Adipocyte (in vitro differentiated cells): ENCODE results near the gene CSK.
A peak's percentile ranks its signal among the peaks of the same experiment; 100 is the strongest.

ENCODE experiments used
- DNase-seq: peaks from one replicate; pipeline ENCODE4 v3.0.0-alpha.2; 2015; ENCODE audit warnings: low read depth
- H3K27me3 ChIP-seq: replicated peaks from 2 replicates; pipeline ENCODE4 v1.7.0; 2013; ENCODE audit warnings: mild to moderate bottlenecking, low read length, moderate library complexity; ENCODE audit not compliant: control insufficient read depth, insufficient read depth
- H3K36me3 ChIP-seq: 2 replicates; pipeline ENCODE4 v1.7.0; 2013; ENCODE audit warnings: low read length, mild to moderate bottlenecking, moderate library complexity; ENCODE audit not compliant: control insufficient read depth, insufficient read depth, severe bottlenecking
- H3K4me1 ChIP-seq: 2 replicates; pipeline ENCODE4 v1.7.0; 2013; ENCODE audit warnings: mild to moderate bottlenecking, low read length, moderate library complexity; ENCODE audit not compliant: control insufficient read depth, insufficient read depth
- H3K4me3 ChIP-seq: 2 replicates; pipeline ENCODE4 v1.7.0; 2013; ENCODE audit warnings: mild to moderate bottlenecking, low read length, moderate library complexity
- H3K9ac ChIP-seq: 2 replicates; pipeline ENCODE4 v1.7.0; 2013; ENCODE audit warnings: mild to moderate bottlenecking, low read length, moderate library complexity
- H3K9me3 ChIP-seq: 2 replicates; pipeline ENCODE4 v1.7.0; 2013; ENCODE audit warnings: mild to moderate bottlenecking, low read length, moderate library complexity; ENCODE audit not compliant: control insufficient read depth

Gene CSK

GRCh38 chr15:74823324-74823723 lies 41.4 kb downstream of the CSK start:
- Histone ChIP-seq H3K27me3 (peaks cover 75% of the 10 kb centered on the region), H3K9ac (no peak overlapping the region), H3K9me3 (no peaks in the 10 kb centered on the region), H3K4me1 (no peaks in the 10 kb centered on the region), H3K4me3 (no peak overlapping the region), H3K36me3 (no peaks in the 10 kb centered on the region)
- no peak for DNase-seq

GRCh38 chr15:74824976-74825375 lies 43.1 kb downstream of the CSK start:
- no peaks in the 10 kb centered on the region for H3K9me3 ChIP-seq
- no peaks in the 10 kb centered on the region for H3K4me1 ChIP-seq
- H3K4me3 ChIP-seq: no peak overlapping the region
- peaks cover 59% of the 10 kb centered on the region for H3K27me3 ChIP-seq
- H3K9ac ChIP-seq: no peak overlapping the region
- no peak for DNase-seq
- no peaks in the 10 kb centered on the region for H3K36me3 ChIP-seq

- no peaks in the 10 kb centered on the region for H3K36me3 ChIP-seq
Measured at GRCh38 chr15:74825866-74826265, 44.0 kb downstream of the CSK start.

GRCh38 chr15:74826364-74826819 lies 44.5 kb downstream of the CSK start, which contains the start of gene CPLX3:
CPLX3 (plus strand) TSS chr15:74826627; CDS start chr15:74826704, 77 bp downstream.
- Histone ChIP-seq H3K27me3 (peaks cover 54% of the 10 kb centered on the region), H3K9me3 (no peaks in the 10 kb centered on the region), H3K4me3 (no peak within 1 kb of the TSS), H3K4me1 (no peaks in the 10 kb centered on the region), H3K9ac (no peak within 1 kb of the TSS), H3K36me3 (no peaks in the 10 kb centered on the region)
- DNase-seq: peak; percentile 50

More at GRCh38 chr15:74825866-74826265, 44.0 kb downstream of the CSK start:
- H3K4me1 ChIP-seq: no peaks in the 10 kb centered on the region
- H3K27me3 ChIP-seq: peaks cover 55% of the 10 kb centered on the region
- no peak overlapping the region for H3K4me3 ChIP-seq
- DNase-seq: no peak
- no peak overlapping the region for H3K9ac ChIP-seq
- no peaks in the 10 kb centered on the region for H3K9me3 ChIP-seq

- H3K9me3 ChIP-seq: no peaks in the 10 kb centered on the region
- H3K4me3 ChIP-seq: no peak overlapping the region
- H3K27me3 ChIP-seq: peaks cover 54% of the 10 kb centered on the region
- H3K36me3 ChIP-seq: no peaks in the 10 kb centered on the region
- no peak for DNase-seq
- no peak overlapping the region for H3K9ac ChIP-seq
- no peaks in the 10 kb centered on the region for H3K4me1 ChIP-seq
Measured at GRCh38 chr15:74826921-74827320, 45.0 kb downstream of the CSK start.

- H3K36me3 ChIP-seq: no peaks in the 10 kb centered on the region
- H3K4me1 ChIP-seq: no peaks in the 10 kb centered on the region
- no peak overlapping the region for H3K4me3 ChIP-seq
- no peak overlapping the region for H3K9ac ChIP-seq
- peaks cover 50% of the 10 kb centered on the region for H3K27me3 ChIP-seq
- H3K9me3 ChIP-seq: no peaks in the 10 kb centered on the region
- DNase-seq: no peak
Measured at GRCh38 chr15:74827614-74828013, 45.7 kb downstream of the CSK start.

GRCh38 chr15:74828835-74829234 lies 47.0 kb downstream of the CSK start:
- Histone ChIP-seq H3K36me3 (no peaks in the 10 kb centered on the region), H3K9ac (no peak overlapping the region), H3K4me1 (no peaks in the 10 kb centered on the region), H3K4me3 (no peak overlapping the region), H3K9me3 (no peaks in the 10 kb centered on the region), H3K27me3 (peaks cover 40% of the 10 kb centered on the region)
- DNase-seq: no peak

GRCh38 chr15:74829486-74829885 lies 47.6 kb downstream of the CSK start:
- DNase-seq: no peak
- Histone ChIP-seq H3K36me3 (no peaks in the 10 kb centered on the region), H3K4me3 (no peak overlapping the region), H3K9me3 (no peaks in the 10 kb centered on the region), H3K27me3 (peaks cover 34% of the 10 kb centered on the region), H3K9ac (no peak overlapping the region), H3K4me1 (no peaks in the 10 kb centered on the region)

GRCh38 chr15:74829991-74830390 lies 48.1 kb downstream of the CSK start:
- Histone ChIP-seq H3K36me3 (no peaks in the 10 kb centered on the region), H3K4me3 (no peak overlapping the region), H3K9ac (no peak overlapping the region), H3K27me3 (peaks cover 29% of the 10 kb centered on the region), H3K4me1 (no peaks in the 10 kb centered on the region), H3K9me3 (no peaks in the 10 kb centered on the region)
- no peak for DNase-seq

GRCh38 chr15:74830868-74831267 lies 49.0 kb downstream of the CSK start:
- no peaks in the 10 kb centered on the region for H3K4me1 ChIP-seq
- no peak overlapping the region for H3K9ac ChIP-seq
- H3K36me3 ChIP-seq: no peaks in the 10 kb centered on the region
- H3K4me3 ChIP-seq: no peak overlapping the region
- H3K9me3 ChIP-seq: no peaks in the 10 kb centered on the region
- peaks cover 21% of the 10 kb centered on the region for H3K27me3 ChIP-seq
- no peak for DNase-seq

- no peak overlapping the region for H3K9ac ChIP-seq
- no peaks in the 10 kb centered on the region for H3K9me3 ChIP-seq
- no peaks in the 10 kb centered on the region for H3K4me1 ChIP-seq
- H3K27me3 ChIP-seq: peaks cover 13% of the 10 kb centered on the region
- no peak overlapping the region for H3K4me3 ChIP-seq
- DNase-seq: no peak
- H3K36me3 ChIP-seq: peaks cover 5% of the 10 kb centered on the region
Measured at GRCh38 chr15:74831813-74832495, 50.1 kb downstream of the CSK start.

- H3K27me3 ChIP-seq: peaks cover 4% of the 10 kb centered on the region
- H3K4me3 ChIP-seq: no peak overlapping the region
- DNase-seq: no peak
- no peaks in the 10 kb centered on the region for H3K9me3 ChIP-seq
- peaks cover 5% of the 10 kb centered on the region for H3K36me3 ChIP-seq
- H3K9ac ChIP-seq: no peak overlapping the region
- no peaks in the 10 kb centered on the region for H3K4me1 ChIP-seq
Measured at GRCh38 chr15:74832826-74833225, 50.9 kb downstream of the CSK start.
